Skeletal muscle tissue (tissue), 4 donors: Measurements from ENCODE around the gene FRAT1. TPM values are rescaled to one million over a fixed set of nuclear protein-coding genes. Genes with fewer than 3 reads are reported as not detected.

ENCODE experiments used
- H3K27ac ChIP-seq: one replicate; pipeline ENCODE4 v1.7.0; 2013; ENCODE audit warnings: mild to moderate bottlenecking, low read depth, low read length, inconsistent platforms
- H3K27me3 ChIP-seq, 3 donors: one replicate each; pipeline ENCODE4 v1.7.0; 2013; ENCODE audit warnings: low read length in 3 of 3; ENCODE audit not compliant: control insufficient read depth in 3 of 3, insufficient read depth in 3 of 3
- H3K36me3 ChIP-seq, 3 donors: one replicate each; pipeline ENCODE4 v1.7.0; 2013; ENCODE audit warnings: low read length in 3 of 3; ENCODE audit not compliant: control insufficient read depth in 3 of 3, insufficient read depth in 3 of 3
- H3K4me1 ChIP-seq, 3 donors: one replicate each; pipeline ENCODE4 v1.7.0; 2013; ENCODE audit warnings: low read length in 3 of 3, mild to moderate bottlenecking in 3 of 3; ENCODE audit not compliant: control insufficient read depth in 3 of 3, insufficient read depth in 3 of 3
- H3K4me3 ChIP-seq, 3 donors: one replicate each; pipeline ENCODE4 v1.7.0; 2013; ENCODE audit warnings: low read length in 3 of 3
- H3K9ac ChIP-seq, 3 donors: one replicate each; pipeline ENCODE4 v1.7.0; 2013; ENCODE audit warnings: low read length in 3 of 3, mild to moderate bottlenecking in 3 of 3, moderate library complexity in 2 of 3, low read depth in 1 of 3
- H3K9me3 ChIP-seq, 3 donors: one replicate each; pipeline ENCODE4 v1.7.0; 2013; ENCODE audit warnings: low read length in 3 of 3; ENCODE audit not compliant: control insufficient read depth in 3 of 3
- total RNA-seq: library from RNA; depleted of rRNA; stranded (reverse); fragments of >200 nt; gene quantifications from one replicate; pipeline ENCODE4 v1.2.3, GENCODE V29; 2014
- donor health status: Osteomylitis.

Gene FRAT1
- total RNA-seq, 1 donor from 2014 or later = 2.1 TPM

DNA sequence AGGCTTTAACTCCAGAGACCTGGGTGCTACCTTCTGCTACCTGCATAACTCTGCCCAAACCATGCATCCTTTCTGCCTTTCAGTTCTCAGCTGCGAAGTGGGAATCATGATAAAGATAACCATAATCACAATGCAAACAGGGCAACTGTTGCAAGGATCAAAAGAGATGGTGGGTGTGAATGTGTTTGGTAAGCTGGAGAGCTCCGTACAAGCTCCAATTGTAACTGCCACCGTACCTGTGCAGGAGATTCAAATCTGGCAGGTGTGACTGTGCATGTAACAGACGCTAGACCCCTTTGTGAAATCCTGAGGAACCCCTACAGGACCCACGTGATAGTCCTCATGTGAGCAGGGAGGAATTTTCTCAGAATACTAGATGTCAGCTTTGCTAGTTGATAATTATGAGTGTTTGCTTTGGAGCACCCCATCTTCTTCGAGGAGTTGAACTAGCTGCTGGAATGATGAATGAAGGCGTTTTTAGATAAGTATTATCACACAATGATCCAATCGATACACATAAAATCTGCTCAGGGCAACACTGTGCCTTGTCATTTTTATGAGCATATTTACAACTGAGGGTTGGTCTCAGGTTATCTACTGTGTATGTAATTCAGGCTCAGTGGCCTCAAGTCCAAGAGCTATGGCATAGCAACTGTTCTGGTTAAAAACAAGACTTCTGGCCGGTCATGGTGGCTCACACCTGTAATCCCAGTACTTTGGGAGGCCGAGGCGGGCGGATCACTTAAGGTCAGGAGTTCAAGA, 30.9 kb downstream of the FRAT1 start:
- H3K4me1 ChIP-seq = no peaks in the 10 kb centered on the region

DNA sequence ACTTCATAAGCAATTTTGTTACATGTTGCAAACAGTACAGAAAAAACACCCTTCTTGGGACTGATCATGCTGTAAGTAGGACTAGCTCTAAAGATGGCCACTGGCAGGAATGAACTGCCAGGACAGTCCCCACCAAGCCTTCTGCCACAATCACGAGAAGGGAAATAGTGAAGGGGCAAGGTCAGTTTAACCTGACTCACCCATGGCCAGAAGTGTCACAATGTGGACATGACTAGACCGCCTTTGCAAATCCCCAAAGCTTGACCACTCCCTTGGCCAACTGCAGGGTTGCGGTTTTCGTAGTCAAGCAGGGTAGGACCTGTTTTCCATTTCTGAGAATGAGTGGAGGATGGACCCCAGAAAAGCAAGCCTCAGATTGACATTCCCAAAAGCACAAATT, 34.9 kb downstream of the FRAT1 start:
- peaks cover 5 to 14% (median 9%) of the 10 kb centered on the region in 3 donors for H3K4me1 ChIP-seq
- no peak overlapping the region for H3K9ac ChIP-seq
- H3K9me3 ChIP-seq = no peaks in the 10 kb centered on the region
- no peak overlapping the region for H3K4me3 ChIP-seq
- H3K27ac ChIP-seq = no peak overlapping the region
- peaks cover 13 to 29% (median 16%) of the 10 kb centered on the region in 3 donors for H3K36me3 ChIP-seq
- no peaks in the 10 kb centered on the region for H3K27me3 ChIP-seq

More for the DNA sequence above, 30.9 kb downstream of the FRAT1 start:
- Histone ChIP-seq H3K36me3 (peaks cover 0 to 10% (median 2%) of the 10 kb centered on the region in 3 donors), H3K27ac (no peak overlapping the region), H3K4me3 (no peak overlapping the region), H3K27me3 (no peaks in the 10 kb centered on the region), H3K9me3 (no peaks in the 10 kb centered on the region), H3K9ac (no peak overlapping the region)

DNA sequence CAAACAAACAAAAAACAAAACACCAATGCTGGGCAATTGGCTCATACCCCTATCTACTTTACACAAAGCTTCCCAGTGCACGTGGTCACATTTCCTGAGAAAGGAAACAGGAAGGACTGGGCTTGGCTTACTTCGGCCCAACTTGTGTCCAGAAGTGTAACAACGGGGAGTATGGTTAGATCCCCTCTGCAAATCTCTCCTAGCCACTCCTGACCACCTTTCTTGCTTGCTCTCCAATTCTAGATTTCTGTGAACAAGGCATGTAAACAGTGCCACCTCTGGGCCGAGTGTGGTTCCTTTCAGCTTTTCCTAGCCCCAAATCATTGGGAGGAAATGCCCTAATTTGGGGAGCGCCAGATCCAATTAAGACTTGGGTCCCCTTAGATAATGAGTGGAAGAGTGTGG, 36.5 kb downstream of the FRAT1 start:
- H3K9me3 ChIP-seq = no peaks in the 10 kb centered on the region
- H3K4me3 ChIP-seq = no peak overlapping the region
- no peak overlapping the region for H3K9ac ChIP-seq
- peaks cover 21 to 41% (median 28%) of the 10 kb centered on the region in 3 donors for H3K36me3 ChIP-seq
- no peak overlapping the region for H3K27ac ChIP-seq
- H3K4me1 ChIP-seq = peaks cover 5 to 14% (median 9%) of the 10 kb centered on the region in 3 donors
- no peaks in the 10 kb centered on the region for H3K27me3 ChIP-seq

DNA sequence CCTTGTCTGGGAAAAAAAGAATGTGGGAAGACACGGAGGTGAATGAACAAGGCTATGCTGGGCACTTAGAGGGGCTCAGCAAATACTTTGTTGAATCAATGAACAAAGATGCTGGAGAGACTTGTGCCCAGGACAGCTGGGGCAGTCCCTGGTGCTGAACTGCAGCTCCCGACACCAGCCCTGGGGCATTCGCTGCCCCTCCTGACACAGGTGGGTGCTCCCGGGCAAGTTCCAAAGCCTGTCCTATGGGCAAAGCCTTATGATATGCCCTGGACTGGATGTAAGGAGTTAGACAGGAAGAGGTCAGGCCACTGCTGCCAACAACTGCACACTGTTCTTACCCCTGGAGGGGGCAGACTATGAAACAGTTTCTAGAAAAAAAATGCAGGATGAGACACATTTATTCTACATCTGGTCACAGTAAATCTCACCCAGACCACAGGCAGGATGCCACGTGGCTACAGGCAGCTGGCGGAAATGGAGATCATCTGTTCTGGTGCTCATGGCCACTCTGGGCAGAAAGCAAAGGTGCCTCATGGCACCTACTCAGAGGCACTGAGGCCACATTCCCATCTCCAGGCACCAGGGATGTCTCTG, 37.3 kb downstream of the FRAT1 start:
- Histone ChIP-seq H3K27ac (no peak overlapping the region), H3K4me1 (peaks cover 6 to 14% (median 9%) of the 10 kb centered on the region in 3 donors), H3K27me3 (no peaks in the 10 kb centered on the region), H3K4me3 (no peak overlapping the region), H3K9me3 (no peaks in the 10 kb centered on the region), H3K36me3 (peaks cover 21 to 49% (median 33%) of the 10 kb centered on the region in 3 donors), H3K9ac (peak overlapping the region in 1 of 3 donors; percentile 25)

DNA sequence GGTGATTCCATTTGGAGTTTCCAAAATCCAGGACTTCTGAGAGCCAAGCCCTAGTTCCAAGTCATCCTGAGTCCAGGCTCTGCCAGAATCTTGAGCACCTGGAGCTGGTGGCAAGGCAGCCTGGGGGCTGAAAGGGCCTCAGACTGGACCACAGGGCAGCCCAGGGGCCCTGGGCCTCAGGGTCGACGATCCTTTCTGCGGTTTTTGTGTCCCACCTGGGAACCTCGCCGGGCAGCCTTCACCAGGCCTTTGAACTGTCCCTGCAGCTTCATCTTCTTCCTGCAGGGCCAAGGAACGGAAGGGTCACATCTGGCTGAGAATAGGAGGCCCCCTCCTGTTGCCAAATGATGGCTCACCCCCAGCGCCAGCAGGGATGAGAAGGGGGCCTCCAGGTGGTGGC, 37.8 kb downstream of the FRAT1 start:
- H3K27ac ChIP-seq = no peak overlapping the region
- peaks cover 8 to 14% (median 9%) of the 10 kb centered on the region in 3 donors for H3K4me1 ChIP-seq
- no peaks in the 10 kb centered on the region for H3K27me3 ChIP-seq
- no peak overlapping the region for H3K4me3 ChIP-seq
- H3K9ac ChIP-seq = no peak overlapping the region
- peaks cover 21 to 49% (median 32%) of the 10 kb centered on the region in 3 donors for H3K36me3 ChIP-seq
- H3K9me3 ChIP-seq = no peaks in the 10 kb centered on the region

DNA sequence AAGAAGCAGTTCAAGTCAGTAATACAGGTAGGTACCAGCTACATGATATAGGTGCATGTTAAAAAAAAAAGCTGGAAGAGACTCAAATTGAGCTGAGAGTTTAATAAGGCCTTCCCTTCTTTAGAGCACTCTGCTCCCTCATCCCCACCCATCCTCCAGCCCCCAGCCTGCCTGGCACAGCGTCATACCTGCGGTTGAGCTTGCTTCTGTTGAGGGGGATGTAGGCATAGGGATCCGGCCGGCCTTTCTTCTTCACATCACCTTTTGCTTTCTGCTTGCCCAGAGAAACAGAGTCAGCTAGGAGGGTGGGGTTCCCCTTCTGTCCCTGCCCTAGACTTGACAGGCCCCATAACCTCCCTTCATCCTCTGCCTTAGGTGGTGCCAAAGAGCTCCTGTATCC, 39.3 kb downstream of the FRAT1 start:
- Histone ChIP-seq H3K9me3 (no peaks in the 10 kb centered on the region), H3K4me1 (peaks cover 14 to 26% (median 15%) of the 10 kb centered on the region in 3 donors), H3K27ac (no peak overlapping the region), H3K27me3 (no peaks in the 10 kb centered on the region), H3K9ac (no peak overlapping the region), H3K36me3 (peaks cover 21 to 50% (median 39%) of the 10 kb centered on the region in 3 donors), H3K4me3 (no peak overlapping the region)

DNA sequence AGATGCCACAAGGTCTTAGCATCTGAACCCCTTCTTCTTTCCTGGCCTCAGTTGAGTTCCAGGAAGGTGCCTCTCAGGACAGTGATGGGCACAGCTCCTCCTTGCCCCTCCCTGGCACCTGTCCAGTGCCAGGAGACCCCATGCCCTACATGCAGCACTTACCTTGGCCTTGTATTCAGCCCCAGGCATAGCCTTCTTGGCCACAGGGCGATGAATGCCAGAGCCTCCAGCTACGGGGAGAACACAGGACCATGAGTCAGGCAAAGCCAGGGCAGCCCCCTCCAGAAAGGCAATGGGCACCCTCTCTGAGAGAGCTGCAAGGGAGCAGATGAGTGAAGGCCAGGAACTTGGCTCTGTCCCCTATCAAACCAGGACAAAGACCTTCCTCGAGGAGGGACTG, 39.7 kb downstream of the FRAT1 start:
- H3K4me3 ChIP-seq = no peak overlapping the region
- no peak overlapping the region for H3K27ac ChIP-seq
- H3K9ac ChIP-seq = no peak overlapping the region
- H3K4me1 ChIP-seq = peaks cover 14 to 28% (median 17%) of the 10 kb centered on the region in 3 donors
- no peaks in the 10 kb centered on the region for H3K27me3 ChIP-seq
- peaks cover 21 to 55% (median 42%) of the 10 kb centered on the region in 3 donors for H3K36me3 ChIP-seq
- no peaks in the 10 kb centered on the region for H3K9me3 ChIP-seq

DNA sequence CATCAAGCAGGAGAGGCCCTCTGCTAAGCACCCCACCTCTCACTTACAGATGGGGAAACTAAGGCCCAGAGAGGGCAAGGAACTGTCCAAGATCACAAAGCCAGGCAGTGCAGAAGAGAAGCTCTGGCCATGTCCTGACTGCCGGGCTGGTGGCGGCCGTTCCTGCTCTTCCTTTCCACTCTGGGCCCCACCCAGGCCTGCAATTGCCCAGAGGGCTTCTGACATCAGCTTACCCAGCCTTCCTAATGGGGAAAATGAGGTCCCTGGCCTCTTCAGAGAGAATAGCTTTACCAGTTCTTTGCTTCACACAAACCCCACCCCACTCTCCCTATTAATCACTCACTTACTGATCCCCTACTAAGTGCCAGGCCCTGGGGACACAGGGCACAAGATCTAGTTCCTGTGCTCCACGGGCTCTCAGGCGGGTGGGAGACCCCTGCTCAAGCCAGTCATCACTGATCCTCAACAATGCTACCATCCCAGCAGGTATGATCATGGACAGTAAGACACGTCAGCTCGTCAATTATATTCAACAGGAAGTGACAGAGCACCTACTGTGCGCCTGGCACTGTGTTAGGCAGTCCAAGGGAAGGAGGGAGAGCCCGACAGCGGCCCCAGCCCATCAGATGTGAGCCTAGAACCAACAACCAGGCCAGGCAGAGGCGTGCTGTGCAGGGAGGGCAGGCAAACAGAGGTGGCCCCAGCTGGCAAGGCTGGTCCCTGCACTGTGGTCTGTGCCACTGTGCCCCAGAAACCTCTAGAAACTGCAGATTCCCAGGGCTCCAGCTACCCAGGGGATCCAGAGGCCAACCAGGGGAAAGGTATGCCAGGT, 41.9 kb downstream of the FRAT1 start:
- no peaks in the 10 kb centered on the region for H3K9me3 ChIP-seq

DNA sequence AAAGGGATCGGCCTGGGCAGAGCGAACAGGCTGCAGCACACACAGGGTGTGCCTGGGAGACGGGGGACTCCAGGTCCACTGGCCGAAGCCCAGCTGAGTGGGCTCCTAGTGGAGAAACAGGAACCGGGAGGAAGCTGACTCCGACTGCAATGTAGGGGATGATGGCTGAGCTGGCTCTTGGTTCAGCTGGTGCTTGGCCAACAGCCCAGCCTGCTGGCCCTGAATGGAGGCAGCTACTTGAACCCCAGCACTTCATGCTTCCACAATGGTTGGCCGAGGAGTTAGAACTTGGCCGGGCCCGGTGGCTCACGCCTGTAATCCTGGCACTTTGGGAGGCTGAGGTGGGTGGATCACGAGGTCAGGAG, 42.4 kb downstream of the FRAT1 start:
- H3K27me3 ChIP-seq = no peaks in the 10 kb centered on the region
- no peaks in the 10 kb centered on the region for H3K9me3 ChIP-seq
- H3K4me3 ChIP-seq = no peak overlapping the region
- no peak overlapping the region for H3K9ac ChIP-seq
- peaks cover 28 to 69% (median 52%) of the 10 kb centered on the region in 3 donors for H3K36me3 ChIP-seq
- H3K27ac ChIP-seq = no peak overlapping the region
- peaks cover 5 to 29% (median 15%) of the 10 kb centered on the region in 3 donors for H3K4me1 ChIP-seq

More for the DNA sequence above, 41.9 kb downstream of the FRAT1 start:
- H3K27ac ChIP-seq = no peak overlapping the region
- H3K4me3 ChIP-seq = no peak overlapping the region
- peaks cover 27 to 69% (median 48%) of the 10 kb centered on the region in 3 donors for H3K36me3 ChIP-seq
- peaks cover 11 to 31% (median 17%) of the 10 kb centered on the region in 3 donors for H3K4me1 ChIP-seq
- no peak overlapping the region for H3K9ac ChIP-seq
- H3K27me3 ChIP-seq = no peaks in the 10 kb centered on the region
